HepG2 (cell line): Measurements from ENCODE around the gene ALG3. TPM values are rescaled to one million over a fixed set of nuclear protein-coding genes. Genes with fewer than 3 reads are reported as not detected.
A peak's percentile ranks its signal among the peaks of the same experiment; 100 is the strongest.

Source experiments
- ATAC-seq: fragments of 200-7000 bp; cut with Tn5 transposase; 3 replicates; pipeline ENCODE4 v1.9.1; 2020; ENCODE audit warnings: mild to moderate bottlenecking, moderate library complexity
- BruUV-seq: library from RNA; stranded (reverse); fragments of 400-500 nt; replicated peaks from 2 replicates; lab custom pipeline; 2021; lab: Mats Ljungman, UMichigan
- CTCF ChIA-PET: fragments of 300-600 bp; formaldehyde crosslinking; extraction: SDS; loops from one replicate; lab custom pipeline; 2021; ENCODE audit warnings: low total read pairs, inconsistent platforms, low intra/inter-chr PET ratio; lab: Yijun Ruan, JAX
- POLR2A ChIA-PET: fragments of 350-600 bp; sonication (Branson Sonifier 250); formaldehyde crosslinking; loops from one replicate; lab custom pipeline; 2020; ENCODE audit warnings: antibody characterized with exemption, inconsistent platforms; lab: Yijun Ruan, JAX
- DNase-seq: peaks from one replicate; pipeline ENCODE4 v3.0.0-alpha.2; 2015; ENCODE audit warnings: low spot score
- FAIRE-seq: peaks from 3 replicates; lab custom pipeline; 2011; peaks lifted over from hg19 to GRCh38; lab: Jason Lieb, UNC
- H2AFZ ChIP-seq: one replicate; pipeline ENCODE4 v1.6.1; 2011; ENCODE audit warnings: low read length, inconsistent platforms
- H3K27ac ChIP-seq: fragments of 300-600 bp; 3 replicates; pipeline ENCODE4 v1.8.0; 2011; ENCODE audit warnings: mixed run types, mild to moderate bottlenecking, mixed read lengths, low read length, inconsistent platforms; ENCODE audit not compliant: insufficient read depth; ENCODE audit errors: extremely low read length
- H3K27me3 ChIP-seq, 2 experiments: fragments of 200-600 bp in 1 of 2; 2 replicates in 1 of 2; 3 replicates in 1 of 2; pipeline versions ENCODE4 v1.6.0 to v1.8.0; 2011; ENCODE audit warnings: low read length in 2 of 2, mild to moderate bottlenecking in 2 of 2, moderate library complexity in 2 of 2, inconsistent platforms in 1 of 2; ENCODE audit not compliant: insufficient read depth in 2 of 2, control insufficient read depth in 1 of 2
- H3K36me3 ChIP-seq, 2 experiments: fragments of 200-600 bp in 1 of 2; replicated peaks in 1 of 2; 2 replicates in 1 of 2; 3 replicates in 1 of 2; pipeline versions ENCODE4 v1.5.1 to v1.8.0; 2011; ENCODE audit warnings: low read length in 2 of 2, inconsistent platforms in 1 of 2; ENCODE audit not compliant: insufficient read depth in 2 of 2, control insufficient read depth in 1 of 2
- H3K4me1 ChIP-seq: 2 replicates; pipeline ENCODE4 v1.5.1; 2012; ENCODE audit warnings: low read length, inconsistent platforms; ENCODE audit not compliant: insufficient read depth
- H3K4me2 ChIP-seq: 2 replicates; pipeline ENCODE4 v1.6.0; 2011; ENCODE audit warnings: low read depth, low read length, inconsistent platforms
- H3K4me3 ChIP-seq, 3 experiments: fragments of 200-600 bp in 1 of 3; sonication (generic), shearing (Covaris generic) in 1 of 3; replicated peaks in 1 of 3; 2 replicates each; pipeline ENCODE4 v1.5.1; 2011 to 2016; ENCODE audit warnings: low read length in 3 of 3, inconsistent platforms in 2 of 3, low read depth in 2 of 3, mild to moderate bottlenecking in 2 of 3, control low read depth in 1 of 3, mixed read lengths in 1 of 3; ENCODE audit not compliant: insufficient read depth in 1 of 3
- H3K79me2 ChIP-seq: one replicate; pipeline ENCODE4 v1.6.1; 2011; ENCODE audit warnings: low read length, inconsistent platforms; ENCODE audit not compliant: insufficient read depth
- H3K9ac ChIP-seq: 2 replicates; pipeline ENCODE4 v1.6.0; 2011; ENCODE audit warnings: mild to moderate bottlenecking, low read depth, low read length, inconsistent platforms; ENCODE audit not compliant: insufficient read depth
- H3K9me3 ChIP-seq: 2 replicates; pipeline ENCODE4 v1.5.1; 2012; ENCODE audit warnings: mild to moderate bottlenecking, low read length
- H4K20me1 ChIP-seq: 2 replicates; pipeline ENCODE4 v1.6.0; 2011; ENCODE audit warnings: inconsistent platforms, mild to moderate bottlenecking, low read length, moderate library complexity; ENCODE audit not compliant: insufficient read depth
- CEBPB ChIP-seq: IDR thresholded peaks from 2 replicates; pipeline ENCODE4 v1.6.1; 2011; ENCODE audit warnings: low read depth, low read length, improper control_type of control experiment, borderline replicate concordance
- CEBPG ChIP-seq: IDR thresholded peaks from 2 replicates; pipeline ENCODE4 v1.6.1; 2016
- EED ChIP-seq: sonication (generic); formaldehyde crosslinking; IDR thresholded peaks from 2 replicates; pipeline ENCODE4 v1.5.0; 2020; ENCODE audit warnings: mild to moderate bottlenecking, missing genetic modification reagents
- EZH2 ChIP-seq: conservative IDR thresholded peaks from 2 replicates; pipeline ENCODE4 v1.6.1; 2012; ENCODE audit warnings: mild to moderate bottlenecking, low read depth, low read length, moderate library complexity
- FOSL2 ChIP-seq: sonication (generic); formaldehyde crosslinking; IDR thresholded peaks from 2 replicates; pipeline ENCODE4 v1.4.0; 2020; ENCODE audit warnings: missing genetic modification reagents
- FOXJ3 ChIP-seq: sonication (generic); formaldehyde crosslinking; IDR thresholded peaks from 2 replicates; pipeline ENCODE4 v1.4.0; 2020; ENCODE audit warnings: missing genetic modification reagents, mild to moderate bottlenecking, borderline replicate concordance
- GFI1 ChIP-seq: sonication (generic); formaldehyde crosslinking; IDR thresholded peaks from 2 replicates; pipeline ENCODE4 v1.5.0; 2020; ENCODE audit warnings: missing genetic modification reagents, mild to moderate bottlenecking, borderline replicate concordance
- HNRNPUL1 ChIP-seq: fragments of 200-400 bp; formaldehyde crosslinking; IDR thresholded peaks from 2 replicates; pipeline ENCODE4 v1.6.1; 2017; ENCODE audit warnings: low read depth, mild to moderate bottlenecking, low read length, moderate library complexity
- MBNL3 ChIP-seq: fragments of 250-450 bp; sonication (Bioruptor Pico); conservative IDR thresholded peaks from 2 replicates; pipeline ENCODE4 v1.8.0; 2022; ENCODE audit warnings: mild to moderate bottlenecking, inconsistent platforms
- MTA1 ChIP-seq: sonication (generic); formaldehyde crosslinking; IDR thresholded peaks from 2 replicates; pipeline ENCODE4 v1.4.0; 2020; ENCODE audit warnings: missing genetic modification reagents, mild to moderate bottlenecking, borderline replicate concordance
- MTF2 ChIP-seq: sonication (generic); formaldehyde crosslinking; IDR thresholded peaks from 2 replicates; pipeline ENCODE4 v1.5.0; 2020; ENCODE audit warnings: missing genetic modification reagents, borderline replicate concordance
- RFX1 ChIP-seq: fragments of 450-650 bp; IDR thresholded peaks from 2 replicates; pipeline ENCODE4 v1.6.1; 2017
- SAP130 ChIP-seq: IDR thresholded peaks from 2 replicates; pipeline ENCODE4 v1.6.1; 2016; ENCODE audit warnings: low read depth
- SIX4 ChIP-seq: sonication (generic); formaldehyde crosslinking; IDR thresholded peaks from 2 replicates; pipeline ENCODE4 v1.4.0; 2020; ENCODE audit warnings: missing genetic modification reagents
- TEAD2 ChIP-seq: sonication (generic); formaldehyde crosslinking; IDR thresholded peaks from 2 replicates; pipeline ENCODE4 v1.9.0; 2021; ENCODE audit warnings: missing genetic modification reagents
- ZFP36L2 ChIP-seq: sonication (generic); formaldehyde crosslinking; IDR thresholded peaks from 2 replicates; pipeline ENCODE4 v1.4.0; 2020; ENCODE audit warnings: missing genetic modification reagents
- ZMAT3 ChIP-seq: sonication (generic); formaldehyde crosslinking; conservative IDR thresholded peaks from 2 replicates; pipeline ENCODE4 v1.7.0; 2021; ENCODE audit warnings: missing genetic modification reagents
- ZNF350 ChIP-seq: sonication (generic); formaldehyde crosslinking; IDR thresholded peaks from 2 replicates; pipeline ENCODE4 v1.4.0; 2020; ENCODE audit warnings: mild to moderate bottlenecking, low read depth, missing genetic modification reagents, borderline replicate concordance
- ZNF749 ChIP-seq: sonication (generic); formaldehyde crosslinking; IDR thresholded peaks from 2 replicates; pipeline ENCODE4 v1.8.0; 2022; ENCODE audit warnings: mild to moderate bottlenecking, missing genetic modification reagents, moderate library complexity, borderline replicate concordance
- WGBS: methylation state at CpG from one replicate; pipeline ENCODE4 v1.1.6; 2017; ENCODE audit warnings: low lambda C conversion rate; 5-methylcytosine and 5-hydroxymethylcytosine counted together
- in situ Hi-C: cut with HindIII; loops from 2 replicates; pipeline ENCODE4 v1.10.0; 2017; ENCODE audit warnings: low pct_unique_long_range_greater_than_20kb; ENCODE audit not compliant: extremely low pct_ligation_motif_present
- intact Hi-C: fragments of 100-400 bp; cut with micrococcal nuclease; formaldehyde crosslinking; loops from one replicate; pipeline ENCODE4 v1.10.0; 2022; ENCODE audit not compliant: unreplicated experiment
- polyA plus RNA-seq, 8 experiments: library from polyadenylated mRNA; depleted of rRNA in 3 of 8; stranded (reverse) in 7 of 8; unstranded in 1 of 8; fragments of >200 nt; fragmentation: Illumina TruSeq in 4 of 8; extraction: Trizol in 4 of 8; gene quantifications; 2 replicates each; pipeline versions ENCODE4 v1.2.1 to v1.2.3, GENCODE V29; 2011 to 2016; ENCODE audit warnings: low read depth in 4 of 8, missing spikeins in 1 of 8, mixed read lengths in 1 of 8; ENCODE audit not compliant: insufficient read depth in 1 of 8
- total RNA-seq, 5 experiments: library from RNA; depleted of rRNA; stranded (reverse); fragments of >200 nt; fragmentation: Illumina TruSeq; extraction: Trizol; gene quantifications; 2 replicates each; pipeline ENCODE4 v1.2.3, GENCODE V29; 2016; ENCODE audit warnings: low read depth in 1 of 5
- TF ChIP-seq, protein P1 (sequence below): sonication (generic); formaldehyde crosslinking; IDR thresholded peaks from 2 replicates; pipeline ENCODE4 v1.4.0; 2020; ENCODE audit warnings: missing genetic modification reagents
- TF ChIP-seq, protein P2 (sequence below): IDR thresholded peaks from 2 replicates; pipeline ENCODE4 v1.6.1; 2012; ENCODE audit warnings: inconsistent platforms

Gene ALG3
- total and polyA plus RNA-seq, 2 of the 13 experiments (the other 11 are each of a cell fraction or from before 2014, with no cell fraction given), result 46.6 to 57.1 TPM

DNA sequence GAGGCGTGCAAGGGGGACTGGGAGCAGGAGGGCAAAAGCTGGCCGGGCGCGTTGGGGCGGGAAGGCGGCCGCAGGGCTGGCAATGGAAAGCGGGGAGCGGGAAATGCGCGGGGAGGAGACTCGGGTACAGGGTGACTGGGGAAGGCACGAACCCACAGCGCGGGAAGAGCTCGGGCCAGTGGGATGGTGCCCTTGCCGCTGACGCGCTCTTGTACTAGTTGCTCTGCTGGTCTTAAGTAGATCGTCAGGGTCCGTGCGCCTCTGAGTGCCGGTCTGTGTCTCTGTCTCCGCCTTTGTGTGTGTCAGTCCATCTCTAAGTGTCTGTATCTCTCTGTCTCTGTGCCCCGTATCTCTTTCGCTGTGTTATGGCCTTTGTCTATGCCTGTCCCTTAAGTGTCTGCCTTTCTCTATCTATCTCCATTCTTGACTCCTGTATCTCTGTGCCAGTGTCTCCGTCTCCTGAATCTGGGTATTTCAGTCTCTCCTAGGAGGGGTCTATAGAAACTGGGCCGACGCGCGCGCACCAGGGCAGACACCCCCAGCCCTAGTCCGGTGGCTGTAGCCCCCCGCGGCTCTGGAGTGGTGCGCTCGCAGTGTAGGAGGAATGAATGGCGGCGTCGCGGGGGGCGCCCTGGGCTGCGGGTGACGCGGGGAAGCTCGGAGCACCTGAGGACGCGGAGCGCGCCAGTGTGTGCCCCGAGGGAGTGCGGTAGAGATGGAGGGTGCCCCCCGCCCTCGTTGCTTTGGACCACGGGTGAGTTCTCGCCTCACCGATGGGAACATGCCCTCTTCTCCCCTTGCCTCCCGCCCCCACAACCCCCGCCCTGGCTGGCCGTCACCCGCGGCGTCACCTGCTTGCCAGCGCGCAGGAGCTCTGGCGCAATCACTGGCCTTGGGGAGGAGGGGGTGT lies 13.3 kb upstream of the ALG3 start:
- H3K27me3 ChIP-seq, result peaks cover 3 to 27% of the 10 kb centered on the region in 2 experiments
- no peaks in the 10 kb centered on the region for H3K79me2 ChIP-seq
- ChIA-PET CTCF (no interaction called here), POLR2A (interaction anchor here (1.0 to 1.5 kb wide), 2 partner anchors 12 to 21 kb away, joined by 4 read pairs; partner anchors contain the start of gene EEF1AKMT4)
- no peak for DNase-seq
- H2AFZ ChIP-seq, result no peak overlapping the region
- H3K36me3 ChIP-seq, result 0 out of 5 replicates have a peak, but pooled peaks cover 0 to 1% of the 10 kb centered on the region in 2 experiments
- intact Hi-C loops, result loop anchor here (1.0 to 2.0 kb wide), 2 partner anchors 23 to 37 kb away; partner anchors contain the start of gene PSMD2
- H3K9me3 ChIP-seq, result no peaks in the 10 kb centered on the region
- H3K4me2 ChIP-seq, result peak overlapping the region; percentile 92
- peaks cover 24% of the 10 kb centered on the region for H3K4me1 ChIP-seq
- peak overlapping the region; percentile 18 to 73 (median 50) for H3K4me3 ChIP-seq
- no peak for FAIRE-seq
- ATAC-seq, result peak; percentile 44
- H3K9ac ChIP-seq, result no peak overlapping the region
- BruUV-seq, result no TSS peak
- H4K20me1 ChIP-seq, result peaks cover 12% of the 10 kb centered on the region; the same call in 1 of the 2 replicates
- in situ Hi-C loops, result no loop called here
- no peak overlapping the region for H3K27ac ChIP-seq
- 6% methylated on average over 27 of the region's 66 CpGs for WGBS
- TF ChIP-seq ZNF749 (CRISPR knock-in tag), result no peak
- TF ChIP-seq TEAD2, result no peak
- TF ChIP-seq RFX1, result no peak
- no peak for TF ChIP-seq HNRNPUL1
- TF ChIP-seq ZMAT3, result no peak
- no peak for TF ChIP-seq MBNL3
- TF ChIP-seq FOXJ3 (CRISPR knock-in tag), result no peak
- TF ChIP-seq ZFP36L2 (CRISPR knock-in tag), result no peak
- peak; percentile 14; the same call in 1 of the 2 replicates for TF ChIP-seq MTA1 (CRISPR knock-in tag)
- TF ChIP-seq, protein P1, sequence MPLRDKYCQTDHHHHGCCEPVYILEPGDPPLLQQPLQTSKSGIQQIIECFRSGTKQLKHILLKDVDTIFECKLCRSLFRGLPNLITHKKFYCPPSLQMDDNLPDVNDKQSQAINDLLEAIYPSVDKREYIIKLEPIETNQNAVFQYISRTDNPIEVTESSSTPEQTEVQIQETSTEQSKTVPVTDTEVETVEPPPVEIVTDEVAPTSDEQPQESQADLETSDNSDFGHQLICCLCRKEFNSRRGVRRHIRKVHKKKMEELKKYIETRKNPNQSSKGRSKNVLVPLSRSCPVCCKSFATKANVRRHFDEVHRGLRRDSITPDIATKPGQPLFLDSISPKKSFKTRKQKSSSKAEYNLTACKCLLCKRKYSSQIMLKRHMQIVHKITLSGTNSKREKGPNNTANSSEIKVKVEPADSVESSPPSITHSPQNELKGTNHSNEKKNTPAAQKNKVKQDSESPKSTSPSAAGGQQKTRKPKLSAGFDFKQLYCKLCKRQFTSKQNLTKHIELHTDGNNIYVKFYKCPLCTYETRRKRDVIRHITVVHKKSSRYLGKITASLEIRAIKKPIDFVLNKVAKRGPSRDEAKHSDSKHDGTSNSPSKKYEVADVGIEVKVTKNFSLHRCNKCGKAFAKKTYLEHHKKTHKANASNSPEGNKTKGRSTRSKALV (CRISPR knock-in tag), result peak; percentile 83
- 0 out of 2 replicates have a peak, but pooled peaks have one; percentile 7 for TF ChIP-seq FOSL2
- TF ChIP-seq EED (CRISPR knock-in tag), result 0 out of 2 replicates have a peak, but pooled peaks have one; percentile 22
- TF ChIP-seq MTF2 (CRISPR knock-in tag), result no peak
- peak; percentile 3; the same call in 1 of the 2 replicates for TF ChIP-seq SAP130 (CRISPR knock-in tag)
- peak; percentile 70; the same call in 1 of the 2 replicates for TF ChIP-seq CEBPB
- TF ChIP-seq, protein P2, sequence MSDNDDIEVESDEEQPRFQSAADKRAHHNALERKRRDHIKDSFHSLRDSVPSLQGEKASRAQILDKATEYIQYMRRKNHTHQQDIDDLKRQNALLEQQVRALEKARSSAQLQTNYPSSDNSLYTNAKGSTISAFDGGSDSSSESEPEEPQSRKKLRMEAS, result peak; percentile 16
- no peak for TF ChIP-seq ZNF350 (CRISPR knock-in tag)
- TF ChIP-seq CEBPG (CRISPR knock-in tag), result peak; percentile 71
- TF ChIP-seq SIX4 (CRISPR knock-in tag), result no peak
- TF ChIP-seq GFI1 (CRISPR knock-in tag), result no peak
- TF ChIP-seq EZH2, result peak; percentile 87; the same call in 1 of the 2 replicates
